Islet of Langerhans (tissue), 1 donor: ENCODE results near the gene BICC1.

Experiments
- FAIRE-seq: peaks from one replicate; lab custom pipeline; 2011; peaks lifted over from hg19 to GRCh38; lab: Jason Lieb, UNC

BICC1 gene

DNA sequence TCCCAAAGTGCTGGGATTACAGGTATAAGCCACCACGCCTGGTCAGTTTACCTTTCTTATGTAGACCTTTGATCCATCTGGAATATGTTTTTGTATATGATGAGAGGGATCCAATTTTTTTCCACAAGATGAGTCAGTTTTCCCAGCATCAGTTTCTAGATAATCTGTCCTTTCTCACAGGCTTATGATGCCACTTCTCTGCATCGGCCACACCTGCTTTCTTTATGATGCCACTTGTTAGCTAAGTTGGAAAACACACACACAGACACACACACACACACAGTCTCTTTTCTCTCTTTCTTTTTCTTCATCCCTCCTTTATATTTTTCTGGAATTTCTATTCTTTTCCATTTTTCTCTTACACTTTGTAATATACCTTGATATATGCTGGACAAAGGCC is 240.8 kb downstream of the BICC1 start:
- no peak for FAIRE-seq

GRCh38 chr10:58754469-58755339 is 242.0 kb downstream of the BICC1 start:
- FAIRE-seq: no peak

DNA sequence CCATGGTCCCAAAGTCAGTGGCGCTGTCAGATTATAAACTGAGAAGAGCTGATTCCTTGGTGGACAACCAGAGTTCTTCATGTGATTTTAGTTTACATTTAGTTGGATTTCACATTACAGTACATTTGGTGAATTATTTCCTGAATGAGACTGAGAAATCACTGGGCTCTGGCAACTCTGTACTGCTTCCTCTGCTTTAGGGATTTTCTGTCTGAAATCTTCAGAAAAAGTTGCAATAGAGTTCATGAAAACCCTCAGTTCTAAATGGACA is 242.6 kb downstream of the BICC1 start:
- FAIRE-seq: no peak

DNA sequence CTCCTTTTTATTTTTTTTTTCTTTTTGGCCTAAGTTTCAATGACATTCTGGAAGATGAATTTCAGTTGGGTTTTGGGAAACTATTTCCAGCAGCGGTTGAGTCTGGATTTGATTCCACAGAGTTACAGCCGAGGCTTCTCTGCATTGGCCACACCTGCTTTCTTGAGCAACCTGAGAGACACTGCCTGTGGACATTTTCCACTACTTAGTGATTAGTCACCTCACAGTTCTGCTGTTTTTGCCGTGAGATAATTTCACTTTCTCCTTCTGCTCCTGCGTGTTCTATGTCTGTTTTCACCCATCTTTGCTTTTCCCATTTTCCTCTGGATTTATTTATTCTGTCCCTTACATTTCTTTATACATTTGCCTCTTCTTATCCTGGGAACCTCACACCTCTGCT is 243.0 kb downstream of the BICC1 start:
- no peak for FAIRE-seq

DNA sequence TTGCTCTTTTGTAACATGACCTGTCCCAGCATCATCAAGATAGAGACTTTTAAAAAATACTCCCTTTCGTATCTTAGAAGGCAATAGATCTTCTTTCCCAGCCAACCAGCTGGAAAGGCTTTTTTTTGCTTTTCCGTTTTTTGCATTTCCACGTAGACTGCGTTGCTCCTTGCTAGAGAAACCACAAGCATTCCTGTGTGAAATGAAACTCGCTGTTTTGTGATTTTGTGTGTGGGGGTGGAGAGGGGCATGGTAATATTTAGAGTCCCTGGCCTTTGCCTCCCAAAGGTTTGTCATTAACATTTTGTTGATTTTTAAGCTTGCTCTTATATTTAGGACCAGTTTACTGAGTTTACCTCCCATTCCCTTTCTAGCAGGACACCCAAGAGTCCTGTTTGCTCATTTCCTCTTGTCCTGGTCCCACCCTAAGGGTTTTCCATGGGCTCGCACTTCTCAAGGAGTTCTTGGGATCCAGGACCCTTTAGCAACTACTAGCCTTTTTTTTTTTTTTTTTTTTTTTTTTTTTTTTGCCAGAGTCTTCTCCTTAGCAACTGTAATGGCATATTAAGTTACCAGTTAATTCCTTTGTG is 243.6 kb downstream of the BICC1 start:
- no peak for FAIRE-seq

DNA sequence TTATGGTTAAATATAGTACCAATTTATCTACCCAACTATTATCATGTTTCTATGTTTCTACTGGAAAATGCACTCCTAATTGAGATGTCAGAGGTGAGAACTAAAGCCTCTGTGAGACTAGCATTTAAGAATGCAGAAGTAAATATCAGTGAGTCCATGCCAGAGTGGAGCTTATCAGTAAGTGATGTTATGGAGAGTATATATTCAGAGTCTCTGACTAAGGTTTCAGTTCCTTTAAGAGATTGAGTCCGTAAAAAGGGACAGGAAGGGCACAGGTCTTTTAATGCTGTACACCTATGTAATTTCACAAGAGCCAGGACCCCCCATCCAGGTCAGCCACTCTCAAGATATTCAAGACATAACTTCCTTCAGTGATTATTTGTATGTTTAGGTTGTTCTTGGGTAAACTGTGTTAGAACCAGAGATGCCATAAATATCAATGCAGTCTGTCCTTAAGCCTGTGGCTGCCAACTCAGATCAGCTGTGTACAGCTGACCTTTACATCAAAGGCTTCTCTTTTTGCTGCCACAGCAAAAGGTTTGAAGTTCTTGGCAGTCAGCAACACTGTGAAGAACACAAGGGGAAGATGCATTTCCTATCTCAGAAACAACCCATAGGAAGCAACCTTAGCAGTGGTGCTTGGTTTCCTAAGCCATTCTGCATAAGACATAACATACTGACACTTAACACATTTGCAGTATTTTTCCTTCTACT is 244.8 kb downstream of the BICC1 start:
- no peak for FAIRE-seq

- no peak for FAIRE-seq
Observed at GRCh38 chr10:58758321-58758720, 245.6 kb downstream of the BICC1 start.

- FAIRE-seq: no peak
Observed at GRCh38 chr10:58764087-58764747, 251.5 kb downstream of the BICC1 start.

DNA sequence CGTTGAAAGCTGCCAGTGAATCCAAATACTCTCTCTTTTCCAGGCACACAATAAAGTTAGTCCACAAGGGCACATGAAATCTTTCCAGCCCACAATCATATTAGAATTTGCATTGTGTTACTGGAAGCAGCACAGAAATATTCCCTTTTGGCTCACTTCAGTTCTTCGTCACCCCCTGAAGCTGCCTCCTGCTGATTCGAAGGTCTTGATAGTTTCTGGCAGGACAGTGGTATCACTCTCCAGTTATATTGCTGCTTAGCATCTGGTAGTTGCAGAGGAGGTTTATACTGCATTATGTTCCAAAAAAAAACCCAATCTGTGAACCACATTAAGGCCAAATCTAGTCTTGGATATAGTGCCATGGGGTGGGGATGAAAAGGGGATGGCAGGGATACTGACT is 253.2 kb downstream of the BICC1 start:
- no peak for FAIRE-seq

DNA sequence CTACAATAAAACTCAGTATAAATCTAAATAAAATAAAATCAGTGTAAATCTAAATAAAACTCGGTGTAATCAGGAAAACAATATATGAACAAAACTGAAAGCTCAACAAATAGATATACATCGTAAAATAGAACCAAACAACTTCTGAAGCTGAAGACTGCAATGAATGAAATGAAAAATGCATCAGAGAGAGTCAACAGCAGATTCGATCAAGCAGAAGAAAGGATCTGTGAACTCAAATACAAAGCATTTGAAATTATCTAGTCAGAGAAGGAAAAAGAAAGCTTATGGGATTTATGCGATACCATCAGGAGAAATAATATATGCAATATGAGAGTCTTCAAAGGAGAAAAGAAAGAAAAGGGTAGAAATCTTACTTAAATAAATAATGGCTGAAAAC is 255.0 kb downstream of the BICC1 start:
- no peak for FAIRE-seq

- FAIRE-seq: no peak
Observed at GRCh38 chr10:58771863-58772262, 259.2 kb downstream of the BICC1 start.

- no peak for FAIRE-seq
Observed at GRCh38 chr10:58772758-58773157, 260.1 kb downstream of the BICC1 start.

DNA sequence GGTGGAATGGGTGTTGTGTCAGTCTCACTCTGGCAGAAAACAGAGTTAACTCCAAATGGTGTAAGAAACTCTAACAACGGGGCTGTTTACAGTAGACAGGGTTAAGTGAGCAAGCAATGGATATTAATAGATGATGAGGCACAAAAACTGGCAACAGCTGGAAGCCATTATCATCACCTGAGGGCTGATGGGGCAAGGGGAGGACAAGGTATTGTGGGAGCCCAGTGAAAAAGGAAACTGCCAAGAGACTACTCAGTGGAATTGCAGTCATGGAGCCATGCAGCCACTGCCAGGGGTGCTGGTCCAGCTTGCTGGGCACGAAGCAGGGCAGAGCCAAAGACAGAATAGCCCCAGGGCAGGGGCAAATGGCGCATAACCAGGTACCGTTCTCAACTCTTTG is 260.7 kb downstream of the BICC1 start:
- FAIRE-seq: no peak

GRCh38 chr10:58773944-58774343 is 261.3 kb downstream of the BICC1 start:
- FAIRE-seq: peak; percentile 64

GRCh38 chr10:58775960-58776567 is 263.4 kb downstream of the BICC1 start:
- FAIRE-seq: no peak

GRCh38 chr10:58776568-58777318 is 264.1 kb downstream of the BICC1 start:
- FAIRE-seq: no peak

GRCh38 chr10:58778966-58779365 is 266.3 kb downstream of the BICC1 start:
- no peak for FAIRE-seq

DNA sequence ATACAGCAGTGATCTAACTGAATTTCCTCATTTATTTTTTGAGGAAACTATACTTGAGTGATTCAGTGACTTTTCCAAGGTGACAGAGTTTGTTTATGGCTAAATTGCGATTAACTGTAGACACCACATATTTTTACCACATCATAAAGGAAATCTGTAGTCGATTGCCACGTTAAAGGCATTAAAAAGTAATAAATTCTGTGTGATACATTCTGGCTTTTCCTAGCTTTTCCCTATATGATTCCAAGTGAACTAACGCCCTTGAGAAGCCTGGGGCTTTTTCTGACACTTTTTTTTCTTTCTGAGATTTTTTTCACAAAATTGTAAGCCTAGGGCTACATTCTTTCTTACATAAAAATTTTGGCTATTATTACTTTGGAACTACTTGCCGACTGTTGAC is 266.9 kb downstream of the BICC1 start:
- FAIRE-seq: no peak

GRCh38 chr10:58780476-58780875 is 267.8 kb downstream of the BICC1 start:
- FAIRE-seq: no peak

- peak; percentile 99 for FAIRE-seq
Observed at GRCh38 chr10:58781873-58782488, 269.3 kb downstream of the BICC1 start.
